GM12872 (cell line): Measurements from ENCODE around the gene ATOX1.

ENCODE experiments used
- CTCF ChIP-seq: IDR thresholded peaks from 3 replicates; pipeline ENCODE4 v1.5.1; 2011; ENCODE audit warnings: low read depth, mild to moderate bottlenecking, low read length, moderate library complexity; ENCODE audit not compliant: insufficient read depth

Gene ATOX1

GRCh38 chr5:151745071-151745705, 13.2 kb downstream of the ATOX1 start:
- TF ChIP-seq CTCF, result no peak

DNA sequence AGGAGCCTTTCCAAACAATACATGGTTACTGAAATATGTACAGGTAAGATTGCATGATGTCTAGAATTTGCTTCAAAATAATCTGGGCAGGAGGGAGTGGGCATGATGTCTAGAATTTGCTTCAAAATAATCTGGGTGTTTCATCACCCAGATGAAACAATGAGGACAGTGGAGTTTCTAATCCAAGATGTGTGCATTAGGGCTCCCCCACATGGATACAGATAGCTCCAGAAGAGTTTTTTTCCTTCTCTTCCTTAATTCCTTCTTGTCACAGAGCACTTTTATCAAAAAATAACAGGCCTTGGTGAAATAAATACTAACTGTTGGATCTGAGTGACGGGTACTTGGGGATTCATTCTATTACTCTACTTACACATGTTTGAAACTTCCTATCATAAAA, 14.9 kb downstream of the ATOX1 start:
- no peak for TF ChIP-seq CTCF

DNA sequence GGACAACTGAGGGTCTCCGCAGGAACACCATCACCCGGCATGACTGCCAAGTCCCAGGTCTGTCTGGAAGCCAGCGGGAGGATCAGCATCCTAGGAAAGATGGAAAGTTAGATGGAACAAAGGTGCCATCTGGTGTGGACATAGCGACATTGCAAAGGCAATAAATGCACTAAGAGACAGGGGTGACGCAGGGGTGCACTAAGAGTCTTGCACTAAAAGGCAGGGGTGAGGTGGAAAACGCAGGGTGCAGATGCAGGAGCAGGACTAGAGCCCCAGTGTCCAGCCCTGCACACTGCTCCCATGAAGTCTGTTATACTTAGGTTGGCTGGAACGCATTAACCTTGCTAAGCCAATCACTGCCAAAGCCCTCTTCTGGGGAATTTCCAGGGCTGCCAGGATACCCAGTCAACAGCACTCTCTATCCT, 15.5 kb downstream of the ATOX1 start:
- peak; percentile 70 for TF ChIP-seq CTCF

DNA sequence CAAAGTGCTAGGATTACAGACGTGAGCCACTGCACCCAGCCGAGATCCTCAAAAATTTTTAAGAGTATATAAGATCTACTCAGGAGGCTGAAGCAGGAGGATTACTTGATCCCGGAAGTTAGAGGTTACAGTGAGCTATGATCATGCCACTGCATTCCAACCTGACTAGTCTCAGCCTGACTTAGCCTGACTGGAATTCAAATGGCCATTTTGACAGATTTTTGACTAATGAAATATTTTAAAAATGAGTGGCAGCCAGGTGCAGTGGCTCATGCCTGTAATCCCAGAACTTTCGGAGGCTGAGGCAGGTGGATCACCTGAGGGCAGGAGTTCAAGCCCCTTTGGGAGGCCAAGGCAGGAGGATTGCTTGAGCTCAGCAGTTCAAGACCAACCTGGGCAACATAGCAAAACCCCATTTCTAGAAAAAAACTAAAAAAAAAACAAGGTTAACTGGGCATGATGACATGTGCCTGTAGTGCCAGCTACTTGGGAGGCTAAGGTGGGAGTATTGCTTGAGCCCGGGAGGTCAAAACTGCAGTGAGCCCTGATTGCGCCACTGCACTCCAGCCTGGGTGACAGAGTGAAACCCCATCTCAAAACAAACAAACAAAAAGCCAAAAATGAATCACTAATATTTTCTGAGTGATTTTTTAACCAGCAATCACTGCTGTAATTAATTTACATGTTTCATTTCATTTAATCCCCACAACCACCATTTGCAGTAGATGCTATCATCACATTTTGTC, 16.6 kb downstream of the ATOX1 start:
- TF ChIP-seq CTCF, result no peak

DNA sequence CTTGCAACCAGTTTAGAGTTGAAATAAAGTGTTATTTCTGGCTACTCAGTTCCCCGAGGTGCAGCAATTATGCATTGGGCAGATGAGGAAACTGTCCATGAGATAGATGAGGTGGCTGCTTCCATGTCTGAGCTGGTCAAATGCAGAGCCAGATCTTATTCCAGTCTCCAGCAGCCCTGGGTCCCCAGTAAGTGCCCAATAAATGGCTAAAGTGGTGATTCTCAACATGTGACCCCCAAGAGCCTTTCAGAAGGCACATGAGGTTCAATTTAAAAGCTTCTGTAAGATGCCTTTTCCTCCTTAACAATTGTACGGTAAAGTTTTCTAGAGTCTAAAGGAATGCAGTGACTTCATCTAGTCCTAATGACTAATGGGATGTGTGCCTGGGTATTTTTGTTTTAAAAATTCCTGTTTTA, 17.5 kb downstream of the ATOX1 start:
- TF ChIP-seq CTCF, result no peak

GRCh38 chr5:151740336-151740942, 18.0 kb downstream of the ATOX1 start:
- TF ChIP-seq CTCF, result peak; percentile 79

DNA sequence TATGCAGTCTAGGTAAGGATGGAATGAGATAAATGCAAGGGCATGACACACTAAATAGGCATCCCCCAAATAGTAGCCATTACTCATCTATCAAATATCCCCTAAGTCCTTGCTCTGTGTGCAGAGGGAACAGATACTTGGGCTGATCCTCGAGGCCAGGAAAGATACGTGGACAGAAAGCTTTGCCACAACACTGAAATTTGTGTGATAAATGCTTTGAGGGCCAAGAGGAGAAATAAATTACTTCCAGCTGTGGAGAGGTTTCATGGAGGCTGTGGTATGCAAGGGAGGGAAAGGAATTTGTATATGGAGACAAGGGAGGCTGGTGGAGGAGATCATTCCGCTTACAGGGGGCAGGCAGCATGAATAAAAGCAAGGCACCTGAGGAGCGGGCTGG, 18.5 kb downstream of the ATOX1 start:
- TF ChIP-seq CTCF, result no peak
